Kidney (tissue), 14 donors: Measurements from ENCODE around the gene SORT1. TPM values are rescaled to one million over a fixed set of nuclear protein-coding genes. Genes with fewer than 3 reads are reported as not detected.

Source experiments
- DNase-seq, 5 donors: peaks; one replicate each; pipeline ENCODE4 v3.0.0-alpha.2; 2013 to 2020
- FAIRE-seq: peaks from 2 replicates; lab custom pipeline; 2012; peaks lifted over from hg19 to GRCh38; lab: Jason Lieb, UNC
- H3K27ac ChIP-seq, 2 donors: one replicate each; pipeline ENCODE4 v1.7.0; 2013; ENCODE audit warnings: low read depth in 2 of 2, low read length in 2 of 2, inconsistent platforms in 1 of 2
- H3K27me3 ChIP-seq: one replicate; pipeline ENCODE4 v1.7.1; 2013; ENCODE audit warnings: low read length, inconsistent platforms; ENCODE audit not compliant: control insufficient read depth, insufficient read depth
- H3K36me3 ChIP-seq, 3 donors: one replicate each; pipeline versions ENCODE4 v1.7.0 to v1.7.1; 2013; ENCODE audit warnings: low read length in 3 of 3, control low read depth in 1 of 3, inconsistent platforms in 1 of 3; ENCODE audit not compliant: insufficient read depth in 3 of 3, control insufficient read depth in 2 of 3
- H3K4me1 ChIP-seq, 3 donors: one replicate each; pipeline versions ENCODE4 v1.7.0 to v1.7.1; 2013; ENCODE audit warnings: low read length in 3 of 3, inconsistent platforms in 1 of 3, low read depth in 1 of 3; ENCODE audit not compliant: control insufficient read depth in 2 of 3, insufficient read depth in 2 of 3
- H3K4me3 ChIP-seq, 3 donors: one replicate each; pipeline versions ENCODE4 v1.7.0 to v1.8.1; 2013; ENCODE audit warnings: low read length in 3 of 3, control low read depth in 1 of 3, inconsistent platforms in 1 of 3
- H3K9ac ChIP-seq, 3 donors: one replicate each; pipeline versions ENCODE4 v1.7.0 to v1.7.1; 2013; ENCODE audit warnings: low read length in 3 of 3, control low read depth in 1 of 3, inconsistent platforms in 1 of 3
- H3K9me3 ChIP-seq, 3 donors: one replicate each; pipeline versions ENCODE4 v1.7.0 to v1.7.1; 2013; ENCODE audit warnings: low read length in 3 of 3, control low read depth in 1 of 3, inconsistent platforms in 1 of 3; ENCODE audit not compliant: control insufficient read depth in 2 of 3, insufficient read depth in 1 of 3
- intact Hi-C: fragments of 100-400 bp; cut with DNase I; formaldehyde crosslinking; loops from one replicate; pipeline ENCODE4 v1.11.1; 2022
- polyA plus RNA-seq: library from polyadenylated mRNA; stranded (reverse); fragments of 350-450 nt; fragmentation: Illumina TruSeq; extraction: RNeasy Lipid Tissue Mini Kit (QIAGEN cat#74804); gene quantifications from one replicate; pipeline ENCODE4 v1.2.3, GENCODE V29; 2014; ENCODE audit warnings: low read depth, low replicate concordance; ENCODE audit not compliant: insufficient read depth
- total RNA-seq: library from RNA; stranded (reverse); fragmentation: NEBNext Ultra II Directional; extraction: Animal tissue kit (Norgen Biotek cat#: 25700); gene quantifications from one replicate; pipeline ENCODE4 v1.2.1, GENCODE V29; 2021
- TF ChIP-seq, protein P1 (sequence below): IDR thresholded peaks from 3 replicates; pipeline ENCODE4 v1.5.1; 2012; ENCODE audit warnings: mild to moderate bottlenecking, moderate library complexity, borderline replicate concordance; ENCODE audit not compliant: insufficient read depth; ENCODE audit errors: extremely low read depth
- donor health status: control.
- donor health status: control.
- donor health status: control.
- donor health status: control.
- donor health status: control.
- donor health status: DM: yes; HTN: yes; CAD: no.
- donor health status: Normal renal cell carcinoma (clear cell type).

SORT1 gene
- total and polyA plus RNA-seq, 2 donors from 2014 or later = 33.5 to 169 TPM

DNA sequence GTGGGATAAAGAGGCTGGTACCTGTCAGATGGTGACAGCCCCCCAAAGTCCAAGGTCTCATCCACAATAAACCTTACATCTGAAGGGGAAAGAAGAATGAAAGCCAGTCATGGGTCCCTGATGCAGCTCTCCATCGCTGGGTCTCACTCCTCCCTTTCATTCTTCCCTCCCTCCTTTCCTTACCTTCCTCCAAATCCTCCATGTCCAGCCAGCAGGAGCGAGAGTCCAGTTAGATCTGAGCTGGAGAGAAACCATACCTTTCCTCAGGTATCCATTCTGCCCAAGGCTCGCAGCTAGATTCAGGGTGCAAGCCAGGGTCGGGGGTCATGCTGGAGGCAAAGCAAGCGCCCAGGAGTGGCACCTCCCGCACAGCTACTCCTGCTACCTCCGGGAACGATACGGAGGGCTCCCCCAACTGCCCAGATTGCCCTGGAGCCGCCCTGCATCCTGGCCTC lies 115.2 kb downstream of the SORT1 start:
- TF ChIP-seq, protein P1, sequence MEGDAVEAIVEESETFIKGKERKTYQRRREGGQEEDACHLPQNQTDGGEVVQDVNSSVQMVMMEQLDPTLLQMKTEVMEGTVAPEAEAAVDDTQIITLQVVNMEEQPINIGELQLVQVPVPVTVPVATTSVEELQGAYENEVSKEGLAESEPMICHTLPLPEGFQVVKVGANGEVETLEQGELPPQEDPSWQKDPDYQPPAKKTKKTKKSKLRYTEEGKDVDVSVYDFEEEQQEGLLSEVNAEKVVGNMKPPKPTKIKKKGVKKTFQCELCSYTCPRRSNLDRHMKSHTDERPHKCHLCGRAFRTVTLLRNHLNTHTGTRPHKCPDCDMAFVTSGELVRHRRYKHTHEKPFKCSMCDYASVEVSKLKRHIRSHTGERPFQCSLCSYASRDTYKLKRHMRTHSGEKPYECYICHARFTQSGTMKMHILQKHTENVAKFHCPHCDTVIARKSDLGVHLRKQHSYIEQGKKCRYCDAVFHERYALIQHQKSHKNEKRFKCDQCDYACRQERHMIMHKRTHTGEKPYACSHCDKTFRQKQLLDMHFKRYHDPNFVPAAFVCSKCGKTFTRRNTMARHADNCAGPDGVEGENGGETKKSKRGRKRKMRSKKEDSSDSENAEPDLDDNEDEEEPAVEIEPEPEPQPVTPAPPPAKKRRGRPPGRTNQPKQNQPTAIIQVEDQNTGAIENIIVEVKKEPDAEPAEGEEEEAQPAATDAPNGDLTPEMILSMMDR = no peak
- Histone ChIP-seq H3K27ac (no peak overlapping the region), H3K9me3 (no peaks in the 10 kb centered on the region), H3K36me3 (no peaks in the 10 kb centered on the region), H3K27me3 (no peaks in the 10 kb centered on the region), H3K4me3 (peak overlapping the region; percentile 56 to 89 (median 89)), H3K9ac (peak overlapping the region in 2 of 3 donors; percentile 61 to 91), H3K4me1 (peaks cover 0 to 11% (median 10%) of the 10 kb centered on the region in 3 donors)
- FAIRE-seq (no peak), DNase-seq (no peak)
- intact Hi-C loops = no loop called here

DNA sequence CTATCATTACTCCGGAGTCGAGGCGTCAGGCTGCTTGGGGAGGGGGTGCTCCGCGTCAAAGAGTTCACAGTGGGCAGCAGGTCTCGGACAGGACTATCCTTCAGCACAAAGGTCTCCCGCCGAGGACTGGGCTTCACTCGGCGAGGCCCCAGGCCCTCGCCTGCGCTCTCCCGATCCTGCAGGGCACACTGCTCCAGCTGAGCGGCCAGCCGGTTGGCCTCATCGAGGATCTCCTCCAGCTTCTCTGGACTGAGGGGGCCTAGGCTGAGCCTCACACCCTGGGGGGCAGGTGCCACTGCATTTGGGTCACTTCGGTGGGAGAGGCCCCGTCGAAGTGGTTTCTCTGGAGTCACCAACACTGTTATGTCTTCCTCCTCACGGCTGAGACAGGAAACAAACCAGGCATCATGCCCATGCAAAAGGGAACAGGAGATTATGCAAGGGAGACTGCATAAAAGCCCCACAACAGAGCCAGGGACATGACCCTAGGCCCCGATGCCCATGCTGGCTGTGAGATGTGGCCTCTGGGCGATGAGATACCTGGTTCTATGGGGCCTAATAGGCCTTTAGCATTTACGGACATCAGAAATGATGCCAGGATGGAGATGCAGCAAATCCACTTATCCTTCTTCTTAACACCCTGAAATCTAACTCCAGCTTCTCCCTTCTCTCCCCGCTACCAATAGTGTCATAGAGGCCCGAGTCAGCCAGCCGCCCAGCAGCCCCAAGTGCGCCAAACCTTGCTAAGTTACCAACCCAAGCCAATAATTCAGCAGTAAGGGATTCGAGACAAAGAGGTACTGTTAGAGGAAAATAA lies 115.8 kb downstream of the SORT1 start:
- peak overlapping the region in 2 of 3 donors; percentile 61 to 91 for H3K9ac ChIP-seq
- H3K27me3 ChIP-seq = no peaks in the 10 kb centered on the region
- intact Hi-C loops = no loop called here
- H3K9me3 ChIP-seq = no peaks in the 10 kb centered on the region
- no peaks in the 10 kb centered on the region for H3K36me3 ChIP-seq
- no peak for FAIRE-seq
- no peak overlapping the region for H3K27ac ChIP-seq
- DNase-seq = peak in 1 of 5 donors; percentile 41
- TF ChIP-seq, protein P1 = no peak
- H3K4me1 ChIP-seq = peaks cover 4 to 17% (median 15%) of the 10 kb centered on the region in 3 donors
- peak overlapping the region in 2 of 3 donors; percentile 89 for H3K4me3 ChIP-seq

DNA sequence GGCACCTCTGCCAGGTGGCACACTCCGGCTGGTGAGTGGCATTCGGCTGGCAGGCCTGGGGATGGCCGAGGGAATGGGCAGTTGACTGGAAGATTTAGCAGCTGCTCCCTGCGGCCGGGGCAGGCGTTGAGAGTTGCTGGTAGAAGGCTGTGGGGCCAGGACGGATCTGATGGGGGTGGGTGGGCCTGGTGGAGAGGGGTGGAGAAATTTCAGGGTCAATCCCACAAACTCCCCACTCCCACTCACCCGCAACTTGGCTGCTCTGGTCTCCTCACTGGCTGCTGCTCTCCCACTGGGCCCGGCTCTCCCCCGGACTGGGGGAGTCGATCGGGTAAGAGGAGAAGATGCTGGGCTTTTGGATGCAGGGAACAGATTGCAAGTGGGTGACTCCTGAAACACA lies 116.9 kb downstream of the SORT1 start:
- Histone ChIP-seq H3K9me3 (no peaks in the 10 kb centered on the region), H3K27ac (no peak overlapping the region), H3K36me3 (no peaks in the 10 kb centered on the region), H3K9ac (no peak overlapping the region), H3K27me3 (no peaks in the 10 kb centered on the region), H3K4me3 (no peak overlapping the region), H3K4me1 (peaks cover 4 to 20% (median 15%) of the 10 kb centered on the region in 3 donors)
- FAIRE-seq = no peak
- TF ChIP-seq, protein P1 = no peak
- DNase-seq = peak in 2 of 5 donors; percentile 29 to 50
- intact Hi-C loops = no loop called here
